Superior temporal gyrus (tissue), 1 donor: ENCODE measurements around the gene CNTN4.
"Not testable (repeated sequence)": the region's sequence is repeated elsewhere in the genome, so short reads cannot be mapped to it uniquely, and the experiment has no call there.

Experiments
- DNase-seq: peaks from one replicate; pipeline ENCODE4 v3.0.0-alpha.2; 2016; ENCODE audit errors: extremely low spot score

CNTN4 gene

DNA sequence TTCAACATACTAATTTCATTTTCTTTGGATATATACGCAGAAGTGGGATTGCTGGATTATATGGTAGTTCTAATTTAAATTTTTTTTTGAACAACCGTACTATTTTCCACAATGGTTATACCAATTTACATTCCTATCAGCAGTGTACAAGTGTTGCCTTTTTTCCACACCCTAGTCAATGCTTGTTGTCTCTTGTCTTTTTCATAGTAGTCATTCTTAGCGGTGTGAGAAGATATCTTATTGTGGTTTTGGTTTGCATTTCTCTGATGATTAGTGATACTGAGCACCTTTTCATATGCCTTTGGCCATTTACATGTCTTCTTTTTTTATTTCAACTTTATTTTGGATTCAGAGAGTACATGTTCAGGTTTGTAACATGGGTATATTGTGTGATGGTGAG, 858.4 kb downstream of the CNTN4 start:
- DNase-seq = no peak

DNA sequence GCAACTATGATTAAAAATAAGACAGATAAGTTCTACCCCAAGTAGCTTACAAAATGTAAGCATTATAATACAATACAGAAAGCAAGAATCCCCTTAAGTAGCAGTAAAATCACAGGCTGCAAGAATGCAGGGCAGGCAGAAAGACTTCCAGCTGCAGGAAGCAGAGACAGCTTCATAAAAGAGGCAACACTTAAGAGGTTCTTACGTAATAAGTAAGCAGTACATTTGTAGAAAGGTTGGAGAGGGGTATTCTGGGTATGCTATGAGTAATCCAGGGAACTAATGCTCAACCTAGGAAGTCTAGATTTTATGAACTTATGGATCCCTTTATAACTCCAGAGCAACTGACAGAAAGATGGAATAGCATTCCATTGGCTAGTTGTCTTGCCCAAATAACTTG, 859.9 kb downstream of the CNTN4 start:
- DNase-seq = no peak

DNA sequence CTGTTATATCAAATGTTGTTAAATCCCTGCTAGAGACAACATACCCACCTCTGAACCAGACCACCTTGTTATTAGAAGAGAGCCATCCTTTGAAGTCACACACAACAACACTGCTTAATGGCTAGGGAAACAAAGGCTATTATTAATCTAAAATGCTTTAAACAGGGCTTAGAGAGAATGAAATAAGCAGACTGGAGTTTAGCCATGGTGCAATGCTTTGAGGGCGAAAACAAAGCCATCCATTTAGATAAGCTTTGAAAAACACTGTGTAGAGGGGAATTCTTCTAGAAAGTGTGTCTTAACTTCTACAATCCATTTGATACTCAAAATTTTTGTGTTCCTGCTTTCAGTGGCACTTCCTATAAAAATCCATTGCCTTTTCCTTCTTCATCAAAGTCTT, 862.9 kb downstream of the CNTN4 start:
- peak; percentile 35 for DNase-seq

DNA sequence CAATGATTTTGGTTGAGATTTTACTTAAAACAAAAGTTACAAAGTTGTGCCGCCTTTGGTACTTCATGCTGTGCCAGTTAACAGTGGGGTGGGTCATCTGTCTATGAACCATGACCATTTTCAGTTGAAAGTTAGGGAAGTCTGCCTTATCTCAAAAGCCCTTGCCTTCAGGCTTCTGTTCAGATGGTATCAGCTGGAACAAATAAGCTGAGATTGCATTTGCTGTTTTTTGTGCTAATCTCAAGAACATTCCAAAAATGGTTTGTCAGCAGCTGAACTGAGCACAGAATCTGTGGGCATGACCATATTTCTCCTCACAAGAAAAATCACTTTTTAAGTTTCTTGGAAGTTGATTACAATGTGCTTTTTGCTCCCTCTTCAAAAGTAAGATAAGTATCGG, 869.2 kb downstream of the CNTN4 start:
- no peak for DNase-seq

DNA sequence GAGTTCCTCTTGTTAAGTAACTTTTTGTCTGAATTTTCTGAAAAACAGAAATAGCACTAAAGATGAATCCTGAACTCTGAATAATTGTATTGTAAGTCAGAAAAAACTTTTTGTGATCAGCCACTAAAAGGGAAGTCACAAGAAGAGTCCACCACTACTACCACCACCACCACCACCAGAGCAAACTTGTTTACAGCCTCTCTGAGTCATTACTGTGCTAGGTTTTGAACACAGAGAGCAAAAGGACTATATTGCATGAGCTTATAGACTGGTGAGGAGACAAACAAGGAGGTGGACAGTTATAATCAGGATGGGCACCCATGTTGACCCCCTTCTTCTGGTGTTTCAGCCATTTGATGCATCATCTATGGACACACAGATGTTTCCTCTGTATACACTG, 869.8 kb downstream of the CNTN4 start:
- no peak for DNase-seq

DNA sequence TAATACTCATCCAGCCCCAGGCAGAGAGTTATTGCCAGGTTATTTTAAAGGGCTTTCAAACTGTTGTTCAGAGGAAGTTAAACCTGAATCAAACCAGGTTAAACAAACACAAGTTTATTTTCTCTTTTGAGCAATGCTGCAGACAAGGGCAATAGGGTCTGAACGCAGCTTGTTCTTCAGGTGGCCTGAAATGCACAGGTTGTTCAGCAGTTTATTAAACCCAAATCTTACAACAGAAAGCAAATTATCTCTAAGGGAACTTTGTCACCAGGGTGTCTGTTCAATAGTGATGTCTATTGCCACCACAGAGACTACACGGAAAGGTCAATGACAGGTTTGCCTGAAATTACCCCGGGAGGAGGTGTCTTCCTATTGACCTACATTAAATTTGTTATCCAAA, 877.5 kb downstream of the CNTN4 start:
- no peak for DNase-seq

DNA sequence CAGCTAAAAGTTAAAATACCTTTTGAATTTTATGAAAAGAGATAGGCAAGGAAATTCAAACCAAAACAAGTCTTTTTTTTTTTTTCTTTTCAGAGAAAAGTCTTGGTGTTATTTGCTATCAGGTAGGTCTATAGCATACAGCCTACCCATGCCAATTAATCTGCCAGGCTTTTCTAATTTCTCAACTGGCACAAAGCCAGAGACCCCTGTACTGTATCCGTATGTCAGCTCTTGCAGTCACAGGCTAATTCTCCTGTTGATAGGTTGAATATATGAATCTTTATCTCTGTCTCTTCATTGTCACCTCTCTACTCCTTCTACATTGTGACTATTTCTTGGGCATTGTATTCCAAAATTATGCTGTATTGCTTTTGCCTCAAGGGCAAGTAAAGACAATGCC, 878.1 kb downstream of the CNTN4 start:
- no peak for DNase-seq

DNA sequence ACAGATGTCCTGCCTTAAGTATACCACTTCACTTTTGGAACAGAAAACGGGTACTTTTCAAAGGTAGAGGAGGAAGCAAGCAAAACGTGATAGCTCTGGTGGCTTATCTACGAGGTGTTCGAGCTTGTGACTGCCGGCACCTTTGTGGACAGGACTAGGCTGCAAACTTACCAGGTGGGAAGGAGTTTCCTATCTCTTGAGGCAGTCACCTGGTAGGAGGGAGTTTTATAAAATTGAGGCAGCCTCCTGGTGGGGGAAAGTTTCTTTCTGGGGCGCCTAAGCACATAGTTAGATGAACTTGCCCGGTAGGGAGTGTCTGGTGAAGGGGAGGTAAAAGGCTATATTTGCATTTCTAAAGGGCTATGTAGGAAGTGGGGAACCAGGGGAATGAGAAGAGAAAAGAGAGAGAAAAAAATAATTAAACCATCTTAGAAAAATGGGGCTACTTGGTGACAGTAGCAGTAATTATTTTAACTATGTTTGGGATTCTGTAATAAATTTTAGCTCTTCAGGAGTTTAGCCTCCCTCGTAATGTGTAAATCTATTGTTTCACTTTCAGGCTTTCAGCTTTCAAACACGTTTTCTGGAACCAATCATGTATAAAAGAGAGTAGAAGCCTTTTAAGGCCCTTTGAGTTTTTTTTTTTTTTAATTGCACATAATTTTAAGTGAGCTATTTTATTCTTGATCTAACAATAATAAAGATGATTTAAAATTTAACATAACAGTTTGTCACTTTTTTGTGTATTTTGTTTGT, 880.5 kb downstream of the CNTN4 start:
- DNase-seq = no peak

DNA sequence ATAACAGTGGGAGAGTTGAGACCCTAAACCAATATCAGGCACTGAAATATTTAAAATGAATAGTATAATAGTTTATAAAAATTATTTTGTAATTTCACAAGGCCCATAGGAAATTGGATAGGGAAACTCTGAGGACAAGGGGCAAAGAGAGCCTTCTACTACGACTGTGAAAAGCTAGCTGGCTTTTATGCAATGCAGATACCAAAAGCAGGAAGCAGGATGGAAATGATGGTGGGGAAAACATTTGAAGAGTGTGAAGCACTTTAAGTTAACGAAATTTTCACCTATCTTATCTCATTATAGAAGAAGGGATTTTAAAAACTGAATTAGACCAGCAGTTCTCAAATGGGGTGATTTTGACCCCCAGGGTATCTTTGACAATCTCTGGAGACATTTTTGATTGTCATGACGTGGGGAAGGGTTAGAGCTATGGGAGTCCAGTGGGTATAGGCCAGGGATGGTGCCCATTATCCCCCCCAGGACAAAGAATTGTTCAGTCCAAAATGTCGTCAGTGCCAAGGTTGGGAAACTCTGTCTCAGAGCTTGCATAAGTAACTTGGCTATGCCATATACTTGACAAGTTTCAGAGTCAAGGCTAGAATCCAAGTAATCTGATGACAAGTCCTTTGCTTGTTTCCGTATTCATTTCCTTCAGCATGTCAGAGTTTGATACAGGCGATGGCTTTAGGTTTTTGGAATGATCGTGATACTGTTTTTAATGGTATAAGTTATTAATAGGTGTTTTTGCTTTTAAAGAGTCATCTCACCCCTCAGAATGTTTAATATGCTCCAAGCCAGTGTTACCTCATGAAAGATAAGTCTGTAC, 885.6 kb downstream of the CNTN4 start:
- no peak for DNase-seq

DNA sequence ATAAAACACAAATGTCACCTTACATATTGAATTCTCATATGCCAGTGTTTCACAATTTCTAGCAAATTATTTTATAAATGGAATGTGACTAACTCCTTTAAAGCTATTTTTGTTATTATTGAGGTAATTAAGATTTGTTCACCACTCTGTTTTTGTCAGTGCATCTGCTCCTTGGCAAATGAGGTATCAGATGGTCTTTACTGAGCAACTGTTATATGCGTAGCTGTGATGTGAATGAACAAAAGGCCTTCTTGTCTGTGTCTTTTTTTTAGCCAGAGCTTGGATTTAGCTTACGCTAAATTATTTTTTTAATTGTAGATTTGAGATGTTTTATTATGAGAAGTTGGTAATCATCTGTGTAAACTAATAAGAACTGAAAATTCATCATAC, 886.2 kb downstream of the CNTN4 start:
- no peak for DNase-seq

DNA sequence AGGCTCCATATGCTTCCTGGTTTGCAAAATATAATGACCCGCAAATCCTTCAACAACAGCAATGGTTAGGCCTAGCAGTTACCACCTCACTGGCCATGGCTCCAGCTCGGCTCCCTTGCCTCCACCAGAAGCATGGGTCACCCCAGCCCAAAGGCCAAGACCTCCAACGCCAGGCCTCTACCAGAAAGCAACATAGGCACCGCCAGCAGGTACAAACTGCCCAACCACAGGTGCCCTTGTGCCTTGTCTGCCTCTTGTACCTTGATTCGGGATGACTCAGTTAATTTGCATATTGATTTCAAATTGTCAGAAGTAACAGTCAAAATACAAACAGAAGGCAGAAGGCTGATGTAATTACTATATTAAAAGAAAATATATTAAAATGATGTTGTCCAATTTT, 886.8 kb downstream of the CNTN4 start:
- no peak for DNase-seq

DNA sequence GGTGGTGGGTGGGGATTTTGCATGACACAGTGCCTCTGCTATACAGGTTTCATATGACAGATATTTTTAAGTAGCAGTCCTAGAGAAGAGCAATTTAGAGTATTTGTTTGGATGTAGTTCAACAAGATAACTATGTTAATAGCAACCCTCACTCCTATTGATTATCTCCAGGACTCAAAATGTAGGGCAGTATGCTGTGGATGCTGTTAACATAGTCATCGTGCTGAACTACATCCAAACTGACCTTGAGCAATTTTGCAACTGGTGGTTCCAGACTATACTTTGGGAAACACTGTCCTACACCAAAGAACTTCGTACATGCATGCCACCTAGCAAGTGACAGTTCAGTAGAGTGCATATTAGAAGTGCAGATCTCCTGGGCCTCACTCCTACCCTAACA, 893.9 kb downstream of the CNTN4 start:
- no peak for DNase-seq

DNA sequence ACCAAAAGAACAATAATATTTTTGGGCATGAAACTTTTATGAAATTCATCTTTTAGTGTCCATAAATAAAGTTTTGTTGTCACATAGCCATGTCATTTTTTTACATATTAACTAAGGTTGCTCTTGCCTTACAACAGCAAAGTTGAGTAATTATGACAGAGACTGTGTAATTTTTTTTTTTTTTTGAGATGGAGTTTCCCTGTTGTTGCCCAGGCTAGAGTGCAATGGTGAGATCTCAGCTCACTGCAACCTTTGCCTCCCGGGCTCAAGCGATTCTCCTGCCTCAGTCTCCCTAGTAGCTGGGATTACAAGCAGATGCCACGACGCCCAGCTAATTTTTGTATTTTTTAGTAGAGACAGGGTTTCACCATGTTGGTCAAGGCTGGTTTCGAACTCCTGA, 894.5 kb downstream of the CNTN4 start:
- DNase-seq = not testable (repeated sequence)

DNA sequence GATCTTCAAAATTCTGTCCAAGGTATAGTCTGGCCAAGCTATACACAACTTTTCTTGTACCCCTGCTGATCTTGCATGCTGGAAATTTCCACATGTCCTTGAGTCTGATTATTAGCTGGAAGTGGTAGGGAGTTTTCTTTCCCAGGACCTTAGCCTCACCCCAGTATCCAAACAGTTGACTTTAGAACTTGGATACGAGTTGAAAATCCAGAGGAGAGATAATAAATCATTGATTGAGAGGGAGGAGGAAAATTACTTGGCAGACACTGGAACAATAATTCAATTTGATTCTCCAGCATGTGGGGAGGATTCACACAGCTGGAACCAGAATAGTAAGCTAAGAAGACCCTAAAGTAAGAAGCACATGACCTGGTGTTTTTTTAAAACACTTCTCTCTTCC, 895.1 kb downstream of the CNTN4 start:
- DNase-seq = no peak

DNA sequence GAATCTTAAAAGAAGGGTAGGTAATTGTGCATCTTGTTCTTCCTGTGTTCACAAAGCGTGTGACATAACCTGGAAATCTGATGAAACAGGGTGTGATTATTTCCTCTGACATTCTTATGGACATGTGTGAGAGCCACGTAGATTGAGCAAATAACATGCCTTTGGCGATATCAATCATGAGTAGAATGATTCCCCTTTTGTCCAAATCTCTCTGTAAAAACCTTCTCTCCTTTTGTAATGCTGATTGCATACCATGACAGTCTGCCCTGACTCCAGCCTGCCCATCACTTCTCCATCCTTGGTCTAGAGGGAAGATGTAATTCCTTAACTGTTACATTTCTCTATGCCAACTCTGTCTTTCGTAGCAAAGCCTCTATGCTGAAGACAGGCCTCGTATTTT, 896.5 kb downstream of the CNTN4 start:
- no peak for DNase-seq

DNA sequence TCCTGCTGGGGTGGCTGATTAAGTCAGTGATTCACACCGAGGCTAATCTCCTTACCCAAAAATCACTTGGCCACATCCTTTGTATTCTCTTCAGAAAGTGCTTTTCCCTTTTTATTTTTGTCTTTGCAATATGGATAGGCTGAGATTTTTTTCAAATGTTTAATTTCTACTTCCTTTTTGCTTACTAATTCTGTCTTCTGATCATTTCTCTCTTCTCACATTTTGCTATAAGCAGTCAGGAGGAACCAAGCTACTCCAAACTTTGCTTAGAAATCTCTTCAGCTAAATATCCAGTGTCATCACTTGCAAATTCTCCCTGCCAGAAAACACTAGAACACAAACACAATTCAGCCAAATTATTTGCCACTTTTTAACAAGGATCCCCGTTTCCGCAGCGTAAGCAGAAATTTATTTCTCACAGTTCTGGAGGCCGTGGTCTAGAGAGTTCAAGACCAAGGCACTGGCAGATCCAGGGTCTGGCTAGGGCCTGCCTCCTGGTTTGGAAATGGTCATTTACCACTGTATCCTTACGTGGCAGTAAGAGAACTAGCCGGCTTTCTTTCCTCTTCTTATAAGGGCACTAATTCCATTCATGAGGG, 906.6 kb downstream of the CNTN4 start:
- peak; percentile 33 for DNase-seq

DNA sequence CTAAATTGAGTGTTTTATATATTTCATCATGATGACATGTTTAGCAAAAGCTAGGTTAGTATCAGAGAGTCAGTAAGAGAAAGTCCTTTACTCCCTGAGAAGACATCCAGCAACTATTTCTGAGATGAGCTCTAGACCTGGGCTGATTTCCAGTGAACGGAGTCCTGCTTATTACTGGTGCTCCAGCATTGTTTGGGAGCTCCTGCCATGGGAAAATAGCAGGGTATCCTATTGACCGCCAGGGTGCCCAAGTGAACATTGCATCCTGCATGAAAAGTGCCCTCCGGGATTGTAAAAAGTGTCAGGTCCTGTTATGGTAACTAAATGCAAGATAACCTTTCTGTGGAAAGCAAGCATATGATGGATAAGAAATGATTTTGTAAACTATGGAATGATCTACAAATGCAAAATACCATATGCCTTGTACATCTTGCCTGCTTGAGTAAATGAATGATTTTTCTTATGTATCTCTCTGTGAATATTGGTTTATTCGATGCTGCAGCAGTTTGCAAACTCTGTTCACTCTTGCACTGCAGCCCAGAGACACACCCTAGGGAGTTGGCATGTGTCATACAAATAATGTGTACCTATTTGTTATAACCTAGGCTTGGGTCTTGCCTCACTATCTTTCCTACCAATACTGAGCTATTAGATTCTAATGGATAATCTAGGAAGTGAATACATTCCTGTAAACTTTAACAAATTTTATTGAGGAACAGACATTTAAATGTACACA, 914.8 kb downstream of the CNTN4 start:
- DNase-seq = no peak

DNA sequence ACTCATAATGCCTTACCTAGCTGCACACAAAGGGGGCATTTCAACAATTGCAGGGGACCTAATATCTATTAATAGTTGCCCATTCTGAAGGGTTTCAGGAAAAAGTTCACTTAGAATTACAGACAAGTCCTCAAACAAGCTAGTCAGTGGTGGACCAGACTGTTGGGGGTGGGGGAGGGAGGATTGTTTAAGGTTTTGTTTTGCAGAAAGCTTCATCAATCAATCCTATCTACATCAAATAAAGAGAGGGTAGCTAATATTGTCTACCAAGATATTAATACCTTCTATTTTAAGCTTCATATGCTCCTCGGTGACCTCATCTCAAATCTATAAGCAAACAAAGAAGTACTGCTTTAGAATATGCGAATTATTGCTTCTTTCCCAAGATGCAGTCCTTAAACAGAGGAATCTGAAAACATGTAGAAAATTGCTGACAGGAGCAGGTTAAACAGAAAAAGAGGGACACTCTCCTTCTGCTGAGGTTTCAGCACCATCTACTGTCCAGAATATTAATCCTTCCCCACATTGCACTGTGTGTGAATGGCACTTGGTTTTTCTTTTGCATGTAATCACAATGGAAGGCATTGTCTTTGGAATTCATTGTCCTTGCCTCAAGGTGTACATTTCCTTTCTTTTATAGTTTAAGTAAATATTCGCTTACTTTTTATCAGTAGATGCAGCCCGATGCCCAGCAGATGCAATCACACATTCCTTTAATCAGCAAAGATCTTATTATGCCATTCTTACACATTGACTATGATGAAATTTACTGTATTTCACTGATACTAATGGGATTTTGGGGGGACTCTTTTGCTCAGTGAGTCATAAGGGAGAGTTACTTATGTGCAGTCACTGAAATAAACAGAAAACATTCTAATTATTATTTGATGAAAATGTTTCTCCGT, 916.8 kb downstream of the CNTN4 start:
- peak; percentile 88 for DNase-seq

DNA sequence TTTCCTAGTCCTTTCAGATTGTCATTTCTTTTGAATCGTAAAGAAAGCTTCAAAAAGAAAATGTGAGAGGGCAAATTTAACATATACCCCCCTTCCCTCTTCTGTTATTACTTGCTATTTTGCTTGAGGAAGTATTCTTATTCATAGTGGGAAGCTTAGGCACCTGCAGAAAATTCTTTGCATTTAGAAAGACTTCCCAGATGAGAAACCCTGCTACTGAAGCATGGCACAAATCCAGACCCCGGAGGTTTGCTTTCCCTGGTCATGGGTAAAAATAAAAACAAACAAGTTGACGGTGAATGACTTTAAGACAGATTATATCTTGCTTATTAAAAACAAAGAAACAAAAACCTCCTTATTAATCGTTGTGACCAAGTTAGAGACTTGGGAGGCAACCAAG, 917.6 kb downstream of the CNTN4 start:
- no peak for DNase-seq

DNA sequence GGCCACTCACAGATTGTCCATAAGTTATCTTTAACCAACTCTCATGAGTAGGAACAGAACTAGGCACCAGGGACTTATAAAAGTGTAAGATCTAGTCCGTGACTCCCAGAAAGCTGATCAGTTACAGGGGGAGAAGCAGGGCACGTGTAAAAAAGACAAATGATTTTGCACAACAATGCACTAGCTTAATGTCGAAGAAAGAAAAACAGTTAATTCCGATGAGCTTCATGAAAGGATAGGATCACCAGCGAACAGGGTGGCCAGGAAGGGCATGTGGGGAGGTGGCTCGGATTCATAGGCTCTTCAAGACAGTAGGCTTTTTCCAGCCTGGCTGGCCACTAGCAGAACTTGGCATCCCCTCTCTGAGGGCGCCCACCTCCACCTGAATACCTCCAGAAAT, 921.5 kb downstream of the CNTN4 start:
- DNase-seq = no peak

DNA sequence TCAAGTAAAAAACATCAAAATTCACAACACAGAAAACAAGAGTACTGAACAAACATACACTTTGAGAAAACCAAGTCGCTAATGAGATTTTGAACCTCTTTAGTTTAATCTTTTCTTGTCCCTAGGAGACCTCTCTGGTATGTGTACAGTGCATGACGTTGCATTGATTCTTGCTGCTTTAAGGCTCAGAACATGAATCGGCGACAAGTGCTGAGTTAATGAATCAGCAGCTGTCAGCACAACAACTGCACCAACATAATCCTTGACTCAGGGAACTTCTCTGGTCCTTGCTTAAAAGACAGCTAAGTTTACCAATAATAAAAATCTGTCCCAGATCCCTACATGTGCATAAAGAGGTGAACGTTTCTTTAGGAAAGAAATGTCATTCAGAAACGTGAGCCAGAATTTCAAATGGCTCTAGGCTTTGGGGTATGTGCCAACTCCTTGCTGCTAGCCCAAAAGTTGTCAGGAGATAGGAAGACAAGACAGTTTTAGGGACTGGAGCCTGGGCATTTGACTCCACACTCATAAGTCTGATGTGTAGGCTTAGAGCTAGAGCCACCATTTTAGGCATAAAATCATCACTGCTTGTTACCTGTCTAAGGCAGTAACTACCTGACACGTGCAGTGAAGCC, 924.6 kb downstream of the CNTN4 start:
- DNase-seq = no peak
